ENCODE data around the gene ATP2B2.

- TF ChIP-seq, protein P1, sequence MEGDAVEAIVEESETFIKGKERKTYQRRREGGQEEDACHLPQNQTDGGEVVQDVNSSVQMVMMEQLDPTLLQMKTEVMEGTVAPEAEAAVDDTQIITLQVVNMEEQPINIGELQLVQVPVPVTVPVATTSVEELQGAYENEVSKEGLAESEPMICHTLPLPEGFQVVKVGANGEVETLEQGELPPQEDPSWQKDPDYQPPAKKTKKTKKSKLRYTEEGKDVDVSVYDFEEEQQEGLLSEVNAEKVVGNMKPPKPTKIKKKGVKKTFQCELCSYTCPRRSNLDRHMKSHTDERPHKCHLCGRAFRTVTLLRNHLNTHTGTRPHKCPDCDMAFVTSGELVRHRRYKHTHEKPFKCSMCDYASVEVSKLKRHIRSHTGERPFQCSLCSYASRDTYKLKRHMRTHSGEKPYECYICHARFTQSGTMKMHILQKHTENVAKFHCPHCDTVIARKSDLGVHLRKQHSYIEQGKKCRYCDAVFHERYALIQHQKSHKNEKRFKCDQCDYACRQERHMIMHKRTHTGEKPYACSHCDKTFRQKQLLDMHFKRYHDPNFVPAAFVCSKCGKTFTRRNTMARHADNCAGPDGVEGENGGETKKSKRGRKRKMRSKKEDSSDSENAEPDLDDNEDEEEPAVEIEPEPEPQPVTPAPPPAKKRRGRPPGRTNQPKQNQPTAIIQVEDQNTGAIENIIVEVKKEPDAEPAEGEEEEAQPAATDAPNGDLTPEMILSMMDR (IDR thresholded peaks at IDR 0.05; ENCODE audit: low read depth, low read length), result no peak
- TF ChIP-seq EZH2phosphoT487 (IDR thresholded peaks at IDR 0.05; ENCODE audit: low read depth), result no peak
Measured at GRCh38 chr3:10286133-10286524, 219.3 kb downstream of the ATP2B2 start.
